H9 (cell line): ENCODE measurements around the gene IL16. TPM values are rescaled to one million over a fixed set of nuclear protein-coding genes. Genes with fewer than 3 reads are reported as not detected.

Experiments
- DNase-seq: peaks from one replicate; pipeline ENCODE4 v3.0.0-alpha.2; 2017
- H2AFZ ChIP-seq: one replicate; pipeline ENCODE4 v1.6.1; 2013; ENCODE audit warnings: mild to moderate bottlenecking, low read length, control low read depth, moderate library complexity
- H2AK5ac ChIP-seq: 2 replicates; pipeline ENCODE4 v1.6.1; 2013; ENCODE audit warnings: low read length, control low read depth, mixed read lengths; ENCODE audit not compliant: insufficient read length
- H2BK120ac ChIP-seq: one replicate; pipeline ENCODE4 v1.6.1; 2013; ENCODE audit warnings: low read depth, mild to moderate bottlenecking, low read length, control low read depth, inconsistent platforms; ENCODE audit not compliant: poor library complexity, severe bottlenecking
- H2BK12ac ChIP-seq: 2 replicates; pipeline ENCODE4 v1.6.1; 2013; ENCODE audit warnings: low read length, control low read depth, mixed read lengths, low read depth; ENCODE audit not compliant: insufficient read length
- H2BK15ac ChIP-seq: 2 replicates; pipeline ENCODE4 v1.6.1; 2013; ENCODE audit warnings: low read depth, low read length, control low read depth
- H2BK20ac ChIP-seq: one replicate; pipeline ENCODE4 v1.6.1; 2013; ENCODE audit warnings: low read depth, mild to moderate bottlenecking, low read length, control low read depth, inconsistent platforms; ENCODE audit not compliant: poor library complexity, severe bottlenecking
- H2BK5ac ChIP-seq: 2 replicates; pipeline ENCODE4 v1.6.1; 2013; ENCODE audit warnings: low read length, control low read depth, mixed read lengths; ENCODE audit not compliant: insufficient read length
- H3K14ac ChIP-seq: 2 replicates; pipeline ENCODE4 v1.6.1; 2013; ENCODE audit warnings: low read length, control low read depth; ENCODE audit not compliant: insufficient read depth
- H3K18ac ChIP-seq: 2 replicates; pipeline ENCODE4 v1.6.1; 2013; ENCODE audit warnings: low read depth, mild to moderate bottlenecking, mixed read lengths, low read length, control low read depth; ENCODE audit not compliant: insufficient read length
- H3K23ac ChIP-seq: 2 replicates; pipeline ENCODE4 v1.6.1; 2013; ENCODE audit warnings: low read length, control low read depth, mixed read lengths, low read depth; ENCODE audit not compliant: insufficient read length
- H3K23me2 ChIP-seq: 2 replicates; pipeline ENCODE4 v1.6.1; 2013; ENCODE audit warnings: low read depth, mild to moderate bottlenecking, mixed read lengths, low read length, control low read depth; ENCODE audit not compliant: insufficient read length, poor library complexity, severe bottlenecking
- H3K27ac ChIP-seq: 2 replicates; pipeline ENCODE4 v1.5.1; 2013; ENCODE audit warnings: low read length, control low read depth, mixed read lengths, low read depth; ENCODE audit not compliant: insufficient read length
- H3K27me3 ChIP-seq: 2 replicates; pipeline ENCODE4 v1.6.1; 2013; ENCODE audit warnings: low read length, control low read depth, inconsistent platforms; ENCODE audit not compliant: insufficient read depth
- H3K4ac ChIP-seq: 2 replicates; pipeline ENCODE4 v1.6.1; 2013; ENCODE audit warnings: low read depth, mild to moderate bottlenecking, control low read depth, inconsistent platforms, low read length, moderate library complexity
- H3K4me1 ChIP-seq: 2 replicates; pipeline ENCODE4 v1.6.1; 2013; ENCODE audit warnings: low read length, control low read depth, inconsistent platforms; ENCODE audit not compliant: insufficient read depth
- H3K4me2 ChIP-seq: 2 replicates; pipeline ENCODE4 v1.6.1; 2013; ENCODE audit warnings: low read length, control low read depth, mixed read lengths; ENCODE audit not compliant: insufficient read length, insufficient read depth
- H3K56ac ChIP-seq: 2 replicates; pipeline ENCODE4 v1.6.1; 2013; ENCODE audit warnings: low read depth, mild to moderate bottlenecking, mixed read lengths, low read length, control low read depth; ENCODE audit not compliant: insufficient read length
- H3K79me1 ChIP-seq: 2 replicates; pipeline ENCODE4 v1.6.1; 2013; ENCODE audit warnings: low read depth, mild to moderate bottlenecking, moderate library complexity, low read length, control low read depth, inconsistent platforms; ENCODE audit not compliant: insufficient read depth, poor library complexity, severe bottlenecking
- H3K79me2 ChIP-seq: 2 replicates; pipeline ENCODE4 v1.6.1; 2013; ENCODE audit warnings: low read length, control low read depth, inconsistent platforms; ENCODE audit not compliant: insufficient read depth
- H3K9ac ChIP-seq: 2 replicates; pipeline ENCODE4 v1.6.1; 2013; ENCODE audit warnings: low read length, control low read depth, mixed read lengths; ENCODE audit not compliant: insufficient read length; ENCODE audit errors: extremely low read depth
- H3K9me3 ChIP-seq: one replicate; pipeline ENCODE4 v1.6.1; 2013; ENCODE audit warnings: low read depth, low read length, inconsistent platforms; ENCODE audit not compliant: control insufficient read depth
- H3T11ph ChIP-seq: one replicate; pipeline ENCODE4 v1.6.1; 2013; ENCODE audit warnings: mild to moderate bottlenecking, low read length, control low read depth, inconsistent platforms
- H4K20me1 ChIP-seq: one replicate; pipeline ENCODE4 v1.6.1; 2013; ENCODE audit not compliant: control insufficient read depth, insufficient read length, insufficient read depth
- H4K5ac ChIP-seq: 2 replicates; pipeline ENCODE4 v1.6.1; 2013; ENCODE audit warnings: low read depth, mild to moderate bottlenecking, mixed read lengths, low read length, control low read depth; ENCODE audit not compliant: insufficient read length
- H4K8ac ChIP-seq: replicated peaks from 2 replicates; pipeline ENCODE4 v1.6.1; 2013; ENCODE audit warnings: low read length, control low read depth, mixed read lengths, low read depth; ENCODE audit not compliant: insufficient read length
- H4K91ac ChIP-seq: 2 replicates; pipeline ENCODE4 v1.6.1; 2013; ENCODE audit warnings: low read depth, mild to moderate bottlenecking, moderate library complexity, mixed read lengths, low read length, control low read depth; ENCODE audit not compliant: insufficient read length
- H3K27ac Mint-ChIP-seq, 3 experiments: 2 replicates in 2 of 3; 3 replicates in 1 of 3; pipeline ENCODE4 v1.8.0; 2020 to 2021; ENCODE audit warnings: mixed read lengths in 3 of 3, mild to moderate bottlenecking in 1 of 3, moderate library complexity in 1 of 3
- H3K27me3 Mint-ChIP-seq: 2 replicates; pipeline ENCODE4 v1.8.0; 2021; ENCODE audit warnings: low read depth, mild to moderate bottlenecking, moderate library complexity, mixed read lengths
- H3K36me3 Mint-ChIP-seq, 3 experiments: 2 replicates in 2 of 3; 3 replicates in 1 of 3; pipeline ENCODE4 v1.8.0; 2020 to 2021; ENCODE audit warnings: low read depth in 3 of 3, mixed read lengths in 3 of 3; ENCODE audit not compliant: insufficient read depth in 1 of 3
- H3K4me1 Mint-ChIP-seq, 2 experiments: 2 replicates each; pipeline ENCODE4 v1.8.0; 2020; ENCODE audit warnings: mixed read lengths in 2 of 2
- H3K4me3 Mint-ChIP-seq, 2 experiments: 2 replicates in 1 of 2; 3 replicates in 1 of 2; pipeline ENCODE4 v1.8.0; 2020 to 2021; ENCODE audit warnings: mild to moderate bottlenecking in 2 of 2, mixed read lengths in 2 of 2, moderate library complexity in 1 of 2
- H3K9me3 Mint-ChIP-seq, 2 experiments: 2 replicates in 1 of 2; 3 replicates in 1 of 2; pipeline ENCODE4 v1.8.0; 2020; ENCODE audit warnings: mild to moderate bottlenecking in 2 of 2, mixed read lengths in 2 of 2, moderate library complexity in 1 of 2
- CTCF ChIP-seq: fragments of 200-600 bp; sonication (generic); conservative IDR thresholded peaks from 3 replicates; pipeline ENCODE4 v1.8.0; 2021; ENCODE audit warnings: antibody characterized with exemption, mild to moderate bottlenecking
- WGBS: extraction: QIAGEN DNeasy Blood & Tissue Kit; methylation state at CpG from one replicate; pipeline ENCODE4 v1.1.7; 2013; ENCODE audit warnings: missing lambda C conversion rate, low lambda C conversion rate, mixed read lengths; ENCODE audit not compliant: insufficient read length; ENCODE audit errors: extremely low coverage; 5-methylcytosine and 5-hydroxymethylcytosine counted together
- total RNA-seq: library from RNA; stranded (reverse); gene quantifications from 2 replicates; pipeline ENCODE4 v1.2.1, GENCODE V29; 2021

IL16 gene
- total RNA-seq, 1 experiment from 2014 or later: 0.28 TPM

DNA sequence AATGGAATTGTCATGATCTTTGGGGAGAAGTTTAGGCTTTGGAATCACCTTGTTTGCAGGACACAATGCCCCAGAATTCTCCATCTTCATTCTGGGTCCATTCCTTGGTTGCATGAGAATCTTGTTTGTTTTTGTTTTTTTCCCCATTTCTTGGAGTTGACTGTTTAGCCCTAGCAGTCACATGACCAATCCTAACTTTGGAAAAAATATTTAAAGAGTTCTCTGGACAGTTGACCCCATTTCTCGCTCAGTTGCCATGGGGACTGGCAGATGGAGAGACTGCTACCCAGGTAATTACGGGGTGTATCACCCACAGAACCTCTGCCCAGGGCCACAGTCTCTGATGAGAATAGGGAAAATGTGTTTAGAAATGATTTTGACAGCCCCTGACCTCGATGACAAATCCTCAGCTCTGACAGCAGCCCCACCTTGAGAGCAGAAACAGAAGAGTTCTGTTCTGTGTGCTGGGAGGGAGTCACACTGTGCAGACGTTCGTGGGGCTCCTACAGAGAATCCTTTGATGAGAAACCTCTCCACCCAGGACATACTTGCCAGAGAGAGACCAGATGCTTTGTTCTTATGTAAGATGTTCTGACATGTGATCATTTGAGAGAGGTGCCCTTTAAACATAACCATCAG, 57.7 kb downstream of the IL16 start:
- Histone ChIP-seq H3K14ac (no peak overlapping the region), H3K23me2 (no peaks in the 10 kb centered on the region), H3K9ac (no peak overlapping the region), H3K27ac (no peak overlapping the region), H3K18ac (no peak overlapping the region), H3K4me2 (no peak overlapping the region), H3K79me1 (no peaks in the 10 kb centered on the region), H3K4me1 (no peaks in the 10 kb centered on the region), H2BK5ac (no peak overlapping the region), H2BK20ac (no peak overlapping the region), H3K27me3 (no peaks in the 10 kb centered on the region), H4K20me1 (no peaks in the 10 kb centered on the region), H3K56ac (no peak overlapping the region), H3K23ac (no peak overlapping the region), H2BK12ac (no peak overlapping the region), H2BK15ac (no peak overlapping the region), H4K8ac (no peak overlapping the region), H3K4ac (no peak overlapping the region), H2AK5ac (no peak overlapping the region), H4K91ac (no peak overlapping the region), H2AFZ (no peak overlapping the region), H2BK120ac (no peak overlapping the region), H4K5ac (no peak overlapping the region), H3K9me3 (no peaks in the 10 kb centered on the region), H3K79me2 (no peaks in the 10 kb centered on the region), H3T11ph (no peak overlapping the region)
- Mint-ChIP-seq H3K36me3 (peaks cover 0 to 1% (median 0%) of the 10 kb centered on the region in 3 experiments; a peak in 1 of 7 replicates), H3K4me3 (no peak overlapping the region), H3K9me3 (peaks cover 4 to 14% of the 10 kb centered on the region in 2 experiments), H3K4me1 (0 out of 4 replicates have a peak, but pooled peaks cover 0 to 3% of the 10 kb centered on the region in 2 experiments), H3K27ac (no peak overlapping the region), H3K27me3 (peaks cover 4% of the 10 kb centered on the region)
- no peak for TF ChIP-seq CTCF
- no peak for DNase-seq
- no CpG with 5 or more reads among the region's 5 CpGs for WGBS
